ENCODE results near the gene AKR7A2.

GRCh38 chr1:19360843-19361610 is 49.1 kb upstream of the AKR7A2 start:
- no peak for TF ChIP-seq CTCF (IDR thresholded peaks at IDR 0.05 in 8 of 11, conservative IDR thresholded peaks at IDR 0.05 in 3 of 11)
- no peak for TF ChIP-seq POLR2A (IDR thresholded peaks at IDR 0.05)
- no peak for TF ChIP-seq POLR2AphosphoS5 (IDR thresholded peaks at IDR 0.05)

All from spleen (tissue), 7 donors.